PC-3 (cell line): ENCODE measurements around the gene ATG4B.

Experiments
- EZH2 ChIP-seq: fragments of 300-600 bp; sonication (generic); IDR thresholded peaks from one replicate; pipeline ENCODE4 v1.6.1; 2017; ENCODE audit warnings: antibody characterized with exemption, mild to moderate bottlenecking, low read length; ENCODE audit not compliant: unreplicated experiment
- EZH2phosphoT487 ChIP-seq: fragments of 300-600 bp; sonication (generic); IDR thresholded peaks from 2 replicates; pipeline ENCODE4 v1.6.1; 2018; ENCODE audit warnings: mild to moderate bottlenecking, antibody characterized with exemption, low read length, borderline replicate concordance
- TF ChIP-seq, protein P1 (sequence below): fragments of 300-600 bp; sonication (generic); conservative IDR thresholded peaks from 2 replicates; pipeline ENCODE4 v1.5.1; 2017; ENCODE audit warnings: antibody characterized with exemption, low read depth, mild to moderate bottlenecking, low read length

DNA sequence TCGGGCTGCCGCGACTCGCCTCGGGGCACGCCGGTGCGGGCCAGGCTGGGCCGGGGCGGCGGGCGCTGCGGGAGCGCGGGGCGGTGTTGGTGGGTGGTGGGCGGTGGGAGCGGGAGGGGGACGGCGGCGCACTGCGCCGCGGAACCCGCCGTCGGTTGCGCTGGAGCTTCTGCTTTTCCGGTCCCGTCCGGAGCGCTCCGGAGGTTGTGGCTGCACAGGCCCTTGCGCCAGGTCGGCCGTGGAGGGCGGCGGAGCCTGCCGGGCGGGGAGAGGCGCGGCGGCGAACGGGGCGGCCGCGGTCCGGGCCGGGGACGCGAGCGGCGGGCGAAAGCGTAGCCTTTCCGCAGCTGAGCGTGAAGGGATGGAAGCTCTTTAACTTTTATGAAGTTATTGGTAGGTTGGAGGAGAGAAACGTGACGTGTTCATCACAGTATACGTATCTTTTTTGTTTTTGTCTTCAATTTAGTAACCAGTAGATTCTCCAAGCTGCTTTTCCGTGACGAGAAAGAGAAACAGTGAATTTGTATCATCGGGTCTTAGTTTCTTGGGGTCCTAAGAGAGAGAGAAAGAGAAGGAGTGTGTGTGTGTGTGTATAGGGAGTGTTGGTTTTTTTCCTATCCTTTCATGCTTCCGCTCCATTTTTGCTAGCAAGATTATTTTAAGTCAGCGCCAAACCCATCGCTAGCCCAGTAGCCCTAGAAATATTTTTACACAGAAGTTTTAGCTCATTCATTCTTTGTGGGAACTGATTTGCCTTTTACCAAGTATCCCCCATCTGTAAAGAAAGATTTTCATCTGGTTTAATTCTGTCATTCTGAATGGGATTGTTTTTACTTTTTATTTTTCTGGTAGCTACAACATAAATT lies 535 bp downstream of the ATG4B start:
- TF ChIP-seq, protein P1, sequence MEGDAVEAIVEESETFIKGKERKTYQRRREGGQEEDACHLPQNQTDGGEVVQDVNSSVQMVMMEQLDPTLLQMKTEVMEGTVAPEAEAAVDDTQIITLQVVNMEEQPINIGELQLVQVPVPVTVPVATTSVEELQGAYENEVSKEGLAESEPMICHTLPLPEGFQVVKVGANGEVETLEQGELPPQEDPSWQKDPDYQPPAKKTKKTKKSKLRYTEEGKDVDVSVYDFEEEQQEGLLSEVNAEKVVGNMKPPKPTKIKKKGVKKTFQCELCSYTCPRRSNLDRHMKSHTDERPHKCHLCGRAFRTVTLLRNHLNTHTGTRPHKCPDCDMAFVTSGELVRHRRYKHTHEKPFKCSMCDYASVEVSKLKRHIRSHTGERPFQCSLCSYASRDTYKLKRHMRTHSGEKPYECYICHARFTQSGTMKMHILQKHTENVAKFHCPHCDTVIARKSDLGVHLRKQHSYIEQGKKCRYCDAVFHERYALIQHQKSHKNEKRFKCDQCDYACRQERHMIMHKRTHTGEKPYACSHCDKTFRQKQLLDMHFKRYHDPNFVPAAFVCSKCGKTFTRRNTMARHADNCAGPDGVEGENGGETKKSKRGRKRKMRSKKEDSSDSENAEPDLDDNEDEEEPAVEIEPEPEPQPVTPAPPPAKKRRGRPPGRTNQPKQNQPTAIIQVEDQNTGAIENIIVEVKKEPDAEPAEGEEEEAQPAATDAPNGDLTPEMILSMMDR = no peak
- TF ChIP-seq EZH2 (no peak), EZH2phosphoT487 (no peak)
